NCI-H128 (cell line): ENCODE measurements around the gene FGD4.

Source experiments
- DNase-seq: peaks from one replicate; lab custom pipeline; 2025; ENCODE audit not compliant: unreplicated experiment; lab: John Stamatoyannopoulos, UW

FGD4 gene

GRCh38 chr12:32603071-32603470 lies 203.7 kb downstream of the FGD4 start:
- DNase-seq, result no peak

- no peak for DNase-seq
Measured at GRCh38 chr12:32603858-32604257, 204.5 kb downstream of the FGD4 start.

GRCh38 chr12:32604565-32604964 lies 205.2 kb downstream of the FGD4 start:
- DNase-seq, result no peak

GRCh38 chr12:32605326-32606095 lies 206.2 kb downstream of the FGD4 start:
- DNase-seq, result no peak

GRCh38 chr12:32606443-32606842 lies 207.1 kb downstream of the FGD4 start:
- DNase-seq, result no peak

- DNase-seq, result no peak
Measured at GRCh38 chr12:32609966-32610365, 210.6 kb downstream of the FGD4 start.

- DNase-seq, result no peak
Measured at GRCh38 chr12:32611986-32612385, 212.6 kb downstream of the FGD4 start.

GRCh38 chr12:32612658-32613614 lies 213.6 kb downstream of the FGD4 start:
- no peak for DNase-seq

GRCh38 chr12:32615441-32615840 lies 216.1 kb downstream of the FGD4 start:
- no peak for DNase-seq

GRCh38 chr12:32617534-32617933 lies 218.2 kb downstream of the FGD4 start:
- no peak for DNase-seq

GRCh38 chr12:32618115-32618514 lies 218.8 kb downstream of the FGD4 start:
- DNase-seq, result no peak

GRCh38 chr12:32627976-32628375 lies 228.6 kb downstream of the FGD4 start:
- DNase-seq, result no peak

- DNase-seq, result no peak
Measured at GRCh38 chr12:32641287-32641901, 242.0 kb downstream of the FGD4 start.

- no peak for DNase-seq
Measured at GRCh38 chr12:32644431-32644830, 245.1 kb downstream of the FGD4 start.

GRCh38 chr12:32647275-32647674 lies 247.9 kb downstream of the FGD4 start:
- no peak for DNase-seq

GRCh38 chr12:32650508-32650907 lies 251.2 kb downstream of the FGD4 start:
- DNase-seq, result no peak

- no peak for DNase-seq
Measured at GRCh38 chr12:32651151-32651955, 252.0 kb downstream of the FGD4 start.

- no peak for DNase-seq
Measured at GRCh38 chr12:32651956-32652210, 252.5 kb downstream of the FGD4 start.

GRCh38 chr12:32659908-32660440 lies 260.6 kb downstream of the FGD4 start:
- no peak for DNase-seq

- no peak for DNase-seq
Measured at GRCh38 chr12:32661706-32662105, 262.3 kb downstream of the FGD4 start.

GRCh38 chr12:32662665-32663064 lies 263.3 kb downstream of the FGD4 start:
- DNase-seq, result no peak
